ENCODE measurements around the gene ZNF563.
"Not testable (repeated sequence)": the region's sequence is repeated elsewhere in the genome, so short reads cannot be mapped to it uniquely, and the experiment has no call there.

ZNF563 gene

DNA sequence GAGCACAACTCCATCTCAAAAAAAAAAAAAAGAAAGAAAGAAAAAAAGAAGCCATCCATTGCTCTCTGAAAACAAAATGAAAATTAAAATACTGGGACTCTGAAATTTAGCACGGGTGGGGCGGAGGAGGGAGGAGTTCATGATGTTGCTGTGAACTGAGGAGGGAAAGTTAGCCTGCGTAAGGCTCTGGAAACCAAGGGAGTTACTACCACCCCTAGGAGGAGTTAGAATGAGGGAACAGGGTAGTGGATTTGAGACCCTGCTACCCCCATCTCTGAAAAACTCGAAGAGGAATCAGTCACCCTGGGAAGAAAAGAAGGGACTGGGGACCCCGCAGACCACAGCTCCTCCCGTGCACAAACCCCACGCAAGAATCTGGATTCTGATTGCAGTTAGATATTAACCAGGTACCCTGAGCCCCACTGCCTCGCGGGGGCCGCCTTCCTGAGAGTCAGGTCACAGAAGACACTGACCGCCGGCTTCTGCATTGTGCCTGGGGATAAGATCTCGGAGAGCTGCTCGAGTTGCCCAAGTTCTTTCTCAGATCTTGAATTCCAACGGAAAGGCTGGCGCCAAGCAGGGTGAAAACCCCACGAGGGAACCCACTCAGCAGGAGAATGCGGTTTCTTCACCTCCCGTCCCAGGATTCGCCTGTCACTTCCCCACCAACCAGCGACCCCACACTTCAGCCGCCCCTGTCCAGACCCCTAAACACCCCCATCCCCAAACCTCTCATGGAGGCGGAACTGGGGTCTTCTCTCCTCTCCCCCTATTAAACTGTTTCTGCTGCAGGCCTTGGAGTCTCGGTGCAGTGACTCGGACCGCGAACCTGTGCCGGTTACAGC, 31.2 kb upstream of the ZNF563 start:
- peak overlapping the region; percentile 95 to 96 (median 96) for H3K4me3 Mint-ChIP-seq
- peak overlapping the region; percentile 92 to 97 (median 94) for H3K27ac Mint-ChIP-seq
- peaks cover 3% of the 10 kb centered on the region for H3K27me3 Mint-ChIP-seq (ENCODE audit: low read depth)
- H3K36me3 Mint-ChIP-seq (ENCODE audit: low read depth) = peaks cover 32% of the 10 kb centered on the region
- TF ChIP-seq, protein P1, sequence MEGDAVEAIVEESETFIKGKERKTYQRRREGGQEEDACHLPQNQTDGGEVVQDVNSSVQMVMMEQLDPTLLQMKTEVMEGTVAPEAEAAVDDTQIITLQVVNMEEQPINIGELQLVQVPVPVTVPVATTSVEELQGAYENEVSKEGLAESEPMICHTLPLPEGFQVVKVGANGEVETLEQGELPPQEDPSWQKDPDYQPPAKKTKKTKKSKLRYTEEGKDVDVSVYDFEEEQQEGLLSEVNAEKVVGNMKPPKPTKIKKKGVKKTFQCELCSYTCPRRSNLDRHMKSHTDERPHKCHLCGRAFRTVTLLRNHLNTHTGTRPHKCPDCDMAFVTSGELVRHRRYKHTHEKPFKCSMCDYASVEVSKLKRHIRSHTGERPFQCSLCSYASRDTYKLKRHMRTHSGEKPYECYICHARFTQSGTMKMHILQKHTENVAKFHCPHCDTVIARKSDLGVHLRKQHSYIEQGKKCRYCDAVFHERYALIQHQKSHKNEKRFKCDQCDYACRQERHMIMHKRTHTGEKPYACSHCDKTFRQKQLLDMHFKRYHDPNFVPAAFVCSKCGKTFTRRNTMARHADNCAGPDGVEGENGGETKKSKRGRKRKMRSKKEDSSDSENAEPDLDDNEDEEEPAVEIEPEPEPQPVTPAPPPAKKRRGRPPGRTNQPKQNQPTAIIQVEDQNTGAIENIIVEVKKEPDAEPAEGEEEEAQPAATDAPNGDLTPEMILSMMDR (IDR thresholded peaks at IDR 0.05; ENCODE audit: unreplicated experiment in 3 of 3) = no peak
- peaks cover 23% of the 10 kb centered on the region for H3K4me1 Mint-ChIP-seq
- H3K9me3 Mint-ChIP-seq = peaks cover 29% of the 10 kb centered on the region

DNA sequence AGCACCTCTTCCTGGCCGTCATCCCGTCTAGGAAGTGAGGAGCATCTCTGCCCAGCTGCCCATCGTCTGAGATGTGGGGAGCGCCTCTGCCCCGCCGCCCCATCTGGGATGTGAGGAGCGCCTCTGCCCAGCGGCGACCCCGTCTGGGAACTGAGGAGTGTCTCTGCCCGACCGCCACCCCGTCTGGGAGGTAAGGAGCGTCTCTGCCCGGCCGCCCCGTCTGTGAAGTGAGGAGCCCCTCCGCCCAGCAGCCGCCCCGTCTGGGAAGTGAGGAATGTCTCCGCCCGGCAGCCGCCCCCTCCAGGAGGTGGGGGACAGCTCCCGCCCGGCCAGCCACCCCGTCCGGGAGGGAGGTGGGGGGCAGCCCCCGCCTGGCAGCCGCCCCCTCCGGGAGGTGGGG, 28.8 kb upstream of the ZNF563 start:
- Mint-ChIP-seq H3K36me3 (ENCODE audit: low read depth) (peaks cover 46% of the 10 kb centered on the region), H3K9me3 (peaks cover 42% of the 10 kb centered on the region), H3K4me1 (peaks cover 23% of the 10 kb centered on the region)
- not testable (repeated sequence) for H3K27me3 Mint-ChIP-seq (ENCODE audit: low read depth); H3K27ac Mint-ChIP-seq; H3K4me3 Mint-ChIP-seq

DNA sequence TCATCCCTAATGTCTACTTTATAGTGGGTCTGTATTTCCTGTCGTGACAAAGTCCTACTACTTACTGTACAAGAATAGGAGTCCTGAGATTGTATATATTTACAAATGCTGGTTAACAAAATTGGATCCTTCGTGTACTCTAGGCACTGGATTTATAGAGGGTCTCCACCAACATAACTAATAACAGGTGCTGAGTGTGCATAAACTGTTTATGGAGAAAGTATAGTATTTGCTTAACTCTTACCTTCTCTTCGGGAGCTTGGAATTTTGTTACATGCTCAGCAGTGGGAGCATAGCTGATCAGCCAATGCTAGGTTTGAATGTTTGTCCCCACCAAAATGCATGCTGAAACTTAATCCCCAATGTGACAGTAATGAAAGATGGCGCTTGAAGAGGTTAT, 19.9 kb upstream of the ZNF563 start:
- TF ChIP-seq, protein P1 (IDR thresholded peaks at IDR 0.05; ENCODE audit: unreplicated experiment in 3 of 3) = no peak
- peaks cover 78% of the 10 kb centered on the region for H3K9me3 Mint-ChIP-seq
- H3K36me3 Mint-ChIP-seq (ENCODE audit: low read depth) = peaks cover 73% of the 10 kb centered on the region
- H3K4me1 Mint-ChIP-seq = no peaks in the 10 kb centered on the region
- no peaks in the 10 kb centered on the region for H3K27me3 Mint-ChIP-seq (ENCODE audit: low read depth)
- no peak overlapping the region for H3K27ac Mint-ChIP-seq
- no peak overlapping the region for H3K4me3 Mint-ChIP-seq

DNA sequence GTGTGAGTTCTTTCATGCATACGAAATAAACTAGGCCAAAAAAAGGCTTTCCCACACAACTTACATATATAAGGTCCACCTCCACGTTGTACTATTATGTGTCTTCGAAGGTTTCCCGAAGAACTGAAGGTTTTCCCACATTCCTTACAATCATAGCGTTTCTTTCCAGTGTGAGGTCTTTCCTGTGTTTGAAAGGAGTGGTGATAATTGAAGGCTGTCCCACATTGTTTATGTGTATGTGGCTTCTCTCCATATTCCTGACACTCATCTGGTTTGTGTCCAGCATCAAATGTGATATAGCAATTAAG, 17.4 kb upstream of the ZNF563 start:
- Mint-ChIP-seq H3K27ac (no peak overlapping the region), H3K9me3 (peaks cover 78% of the 10 kb centered on the region), H3K27me3 (ENCODE audit: low read depth) (no peaks in the 10 kb centered on the region), H3K4me1 (no peaks in the 10 kb centered on the region), H3K36me3 (ENCODE audit: low read depth) (peaks cover 83% of the 10 kb centered on the region), H3K4me3 (no peak overlapping the region)
- TF ChIP-seq, protein P1 (IDR thresholded peaks at IDR 0.05; ENCODE audit: unreplicated experiment in 3 of 3) = no peak

DNA sequence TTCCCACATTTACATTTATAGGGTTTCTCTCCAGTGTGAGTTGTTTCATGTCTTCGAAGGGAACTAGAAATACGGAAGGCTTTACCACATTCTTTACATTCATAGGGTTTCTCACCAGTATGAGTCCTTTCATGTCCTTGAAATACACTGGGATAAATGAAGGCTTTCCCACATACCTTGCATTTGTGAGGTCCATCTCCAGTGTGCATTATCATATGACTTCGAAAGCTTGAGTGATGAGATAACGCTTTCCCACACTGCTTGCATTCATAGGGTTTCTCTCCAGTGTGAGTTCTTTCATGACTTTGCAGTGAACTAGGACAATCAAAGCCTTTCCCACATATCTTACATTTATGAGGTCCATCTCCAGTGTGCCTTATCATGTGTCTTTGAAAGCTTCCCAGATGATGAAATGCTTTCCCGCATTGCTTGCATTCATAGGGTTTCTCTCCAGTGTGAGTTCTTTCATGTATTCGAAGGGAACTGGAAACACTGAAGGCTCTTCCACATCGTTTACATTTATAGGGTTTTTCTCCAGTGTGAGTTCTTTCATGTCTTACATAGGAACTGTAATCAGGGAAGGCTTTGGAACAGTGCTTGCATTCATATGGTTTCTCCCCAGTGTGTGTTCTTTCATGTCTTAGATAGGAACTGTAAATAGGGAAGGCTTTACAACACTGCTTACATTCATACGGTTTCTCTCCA, 16.9 kb upstream of the ZNF563 start:
- Mint-ChIP-seq H3K4me3 (no peak overlapping the region), H3K4me1 (no peaks in the 10 kb centered on the region), H3K27ac (no peak overlapping the region), H3K27me3 (ENCODE audit: low read depth) (no peaks in the 10 kb centered on the region), H3K9me3 (peaks cover 80% of the 10 kb centered on the region), H3K36me3 (ENCODE audit: low read depth) (peaks cover 86% of the 10 kb centered on the region)
- TF ChIP-seq, protein P1 (IDR thresholded peaks at IDR 0.05; ENCODE audit: unreplicated experiment in 3 of 3) = no peak

DNA sequence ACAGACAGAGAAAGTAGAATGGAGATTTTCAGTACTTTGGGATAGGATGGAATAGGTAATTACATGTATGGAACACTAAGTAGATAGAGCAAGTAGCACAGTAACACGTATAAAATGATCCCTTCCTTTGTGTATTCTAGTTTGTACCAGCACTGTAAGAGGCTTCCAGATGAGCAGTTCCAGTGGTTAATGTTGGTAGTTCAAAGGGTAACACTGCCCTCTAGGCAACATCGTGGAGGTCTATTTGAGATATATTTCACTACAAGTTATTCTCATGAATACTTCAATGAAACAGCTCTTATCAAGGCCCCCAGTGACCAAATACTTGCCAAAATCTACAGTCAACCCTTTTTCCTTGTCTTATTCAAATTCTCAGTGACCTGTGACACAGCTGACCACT, 13.5 kb upstream of the ZNF563 start:
- TF ChIP-seq, protein P1 (IDR thresholded peaks at IDR 0.05; ENCODE audit: unreplicated experiment in 3 of 3) = no peak
- Mint-ChIP-seq H3K4me3 (no peak overlapping the region), H3K36me3 (ENCODE audit: low read depth) (peaks cover 72% of the 10 kb centered on the region), H3K27me3 (ENCODE audit: low read depth) (no peaks in the 10 kb centered on the region), H3K4me1 (no peaks in the 10 kb centered on the region), H3K9me3 (peaks cover 72% of the 10 kb centered on the region), H3K27ac (no peak overlapping the region)

Measured in nephron (organoid).